H1 (cell line): ENCODE measurements around the gene NIPAL3. TPM values are rescaled to one million over a fixed set of nuclear protein-coding genes. Genes with fewer than 3 reads are reported as not detected.

Source experiments
- CTCF ChIA-PET: fragments of 300-600 bp; sonication (Branson Sonifier 250); formaldehyde crosslinking; loops from one replicate; lab custom pipeline; 2021; ENCODE audit not compliant: partially characterized antibody; lab: Charles Lee
- POLR2A ChIA-PET: fragments of 300-600 bp; sonication (Branson Sonifier 250); formaldehyde crosslinking; loops from one replicate; lab custom pipeline; 2021; ENCODE audit warnings: inconsistent platforms; ENCODE audit not compliant: partially characterized antibody; lab: Charles Lee
- DNase-seq, 2 experiments: peaks; one replicate each; pipeline versions ENCODE4 v3.0.0 to v3.0.0-alpha.2; 2010 to 2022; ENCODE audit warnings: low spot score in 2 of 2, low read depth in 1 of 2, mixed read lengths in 1 of 2
- FAIRE-seq: peaks from 2 replicates; lab custom pipeline; 2011; peaks lifted over from hg19 to GRCh38; lab: Jason Lieb, UNC
- H2AFZ ChIP-seq: 2 replicates; pipeline ENCODE4 v1.8.1; 2012; ENCODE audit warnings: low read length, inconsistent platforms
- H2AK5ac ChIP-seq: 2 replicates; pipeline ENCODE4 v1.6.1; 2013; ENCODE audit warnings: low read depth, low read length
- H2BK120ac ChIP-seq: replicated peaks from 2 replicates; pipeline ENCODE3; 2013; ENCODE audit warnings: low read depth, low read length, inconsistent platforms
- H2BK12ac ChIP-seq: 2 replicates; pipeline ENCODE4 v1.6.1; 2013; ENCODE audit warnings: low read depth, low read length
- H2BK15ac ChIP-seq: 2 replicates; pipeline ENCODE4 v1.6.1; 2013; ENCODE audit warnings: low read length
- H2BK20ac ChIP-seq: 2 replicates; pipeline ENCODE4 v1.6.1; 2013; ENCODE audit warnings: low read length
- H2BK5ac ChIP-seq: 2 replicates; pipeline ENCODE4 v1.6.1; 2013; ENCODE audit warnings: low read depth, low read length
- H3K14ac ChIP-seq: 2 replicates; pipeline ENCODE4 v1.6.1; 2013; ENCODE audit warnings: inconsistent platforms; ENCODE audit not compliant: insufficient read length
- H3K18ac ChIP-seq: 2 replicates; pipeline ENCODE4 v1.6.1; 2013; ENCODE audit warnings: low read length; ENCODE audit errors: extremely low read depth
- H3K23ac ChIP-seq: 2 replicates; pipeline ENCODE4 v1.6.1; 2013; ENCODE audit warnings: inconsistent platforms; ENCODE audit not compliant: insufficient read length
- H3K23me2 ChIP-seq: 2 replicates; pipeline ENCODE4 v1.6.1; 2013; ENCODE audit warnings: low read depth, low read length
- H3K27ac ChIP-seq: 2 replicates; pipeline ENCODE4 v1.6.1; 2011; ENCODE audit warnings: low read depth, low read length, inconsistent platforms
- H3K27me3 ChIP-seq, 4 experiments: replicated peaks in 1 of 4; 1 replicate in 1 of 4; 2 replicates in 3 of 4; pipeline versions ENCODE4 v1.6.1 to v1.8.1; 2011 to 2013; ENCODE audit warnings: low read length in 3 of 4, mild to moderate bottlenecking in 3 of 4, inconsistent platforms in 2 of 4, mixed read lengths in 2 of 4, moderate library complexity in 1 of 4; ENCODE audit not compliant: control insufficient read depth in 3 of 4, insufficient read depth in 3 of 4; ENCODE audit errors: extremely low read depth in 1 of 4
- H3K36me3 ChIP-seq, 4 experiments: 2 replicates each; pipeline versions ENCODE4 v1.6.1 to v1.8.1; 2011 to 2013; ENCODE audit warnings: mild to moderate bottlenecking in 4 of 4, low read length in 3 of 4, moderate library complexity in 2 of 4, control low read depth in 1 of 4, inconsistent platforms in 1 of 4; ENCODE audit not compliant: insufficient read depth in 4 of 4, control insufficient read depth in 2 of 4
- H3K4ac ChIP-seq: replicated peaks from 2 replicates; pipeline ENCODE3; 2013; ENCODE audit warnings: low read length, low read depth, mixed read lengths, inconsistent platforms; ENCODE audit not compliant: insufficient read length
- H3K4me1 ChIP-seq, 4 experiments: replicated peaks in 1 of 4; 1 replicate in 1 of 4; 2 replicates in 3 of 4; pipeline versions ENCODE4 v1.6.1 to v1.8.1; 2011 to 2013; ENCODE audit warnings: low read length in 3 of 4, inconsistent platforms in 2 of 4, mixed read lengths in 1 of 4; ENCODE audit not compliant: insufficient read depth in 4 of 4, control insufficient read depth in 3 of 4
- H3K4me2 ChIP-seq, 2 experiments: 2 replicates each; pipeline versions ENCODE4 v1.6.1 to v1.8.1; 2011 to 2013; ENCODE audit warnings: low read depth in 2 of 2, low read length in 2 of 2, control low read depth in 1 of 2, inconsistent platforms in 1 of 2, mild to moderate bottlenecking in 1 of 2; ENCODE audit not compliant: insufficient read depth in 1 of 2
- H3K4me3 ChIP-seq, 4 experiments: fragments of 200-600, 300-600 bp in 1 of 4; sonication (generic), shearing (Covaris generic), sonication (Bioruptor Twin) in 1 of 4; 2 replicates each; pipeline versions ENCODE4 v1.5.1 to v1.8.1; 2011 to 2016; ENCODE audit warnings: low read length in 4 of 4, low read depth in 3 of 4, control low read depth in 2 of 4, inconsistent platforms in 2 of 4, mild to moderate bottlenecking in 2 of 4, mixed read lengths in 1 of 4, moderate library complexity in 1 of 4; ENCODE audit not compliant: insufficient read depth in 2 of 4; ENCODE audit errors: extremely low read depth in 1 of 4
- H3K56ac ChIP-seq: replicated peaks from 2 replicates; pipeline ENCODE3; 2013; ENCODE audit warnings: low read depth, mild to moderate bottlenecking, mixed read lengths, low read length, inconsistent platforms; ENCODE audit not compliant: insufficient read length
- H3K79me1 ChIP-seq: 2 replicates; pipeline ENCODE4 v1.6.1; 2013; ENCODE audit warnings: low read depth, low read length, control low read depth
- H3K79me2 ChIP-seq, 2 experiments: 2 replicates each; pipeline versions ENCODE4 v1.6.1 to v1.8.1; 2012 to 2013; ENCODE audit warnings: low read length in 2 of 2, mild to moderate bottlenecking in 2 of 2, inconsistent platforms in 1 of 2; ENCODE audit not compliant: insufficient read depth in 2 of 2, control insufficient read depth in 1 of 2
- H3K9ac ChIP-seq, 4 experiments: replicated peaks in 1 of 4; 1 replicate in 1 of 4; 2 replicates in 3 of 4; pipeline versions ENCODE4 v1.6.1 to v1.8.1; 2011 to 2013; ENCODE audit warnings: low read depth in 3 of 4, low read length in 3 of 4, control low read depth in 2 of 4, mild to moderate bottlenecking in 2 of 4, moderate library complexity in 2 of 4, inconsistent platforms in 1 of 4; ENCODE audit errors: extremely low read depth in 1 of 4
- H3K9me3 ChIP-seq, 2 experiments: 2 replicates each; pipeline versions ENCODE4 v1.6.1 to v1.8.1; 2012 to 2013; ENCODE audit warnings: mild to moderate bottlenecking in 2 of 2, moderate library complexity in 2 of 2, control low read depth in 1 of 2, inconsistent platforms in 1 of 2, low read depth in 1 of 2, low read length in 1 of 2, mixed read lengths in 1 of 2; ENCODE audit not compliant: insufficient read depth in 2 of 2
- H4K20me1 ChIP-seq, 2 experiments: replicated peaks in 1 of 2; 2 replicates each; pipeline versions ENCODE3 to v1.8.1; 2011 to 2013; ENCODE audit warnings: inconsistent platforms in 2 of 2, low read length in 2 of 2, mild to moderate bottlenecking in 1 of 2; ENCODE audit not compliant: insufficient read depth in 2 of 2, control insufficient read depth in 1 of 2
- H4K5ac ChIP-seq: 2 replicates; pipeline ENCODE4 v1.6.1; 2013; ENCODE audit warnings: low read length, low read depth, mixed read lengths, inconsistent platforms; ENCODE audit not compliant: insufficient read length
- H4K8ac ChIP-seq: 2 replicates; pipeline ENCODE4 v1.8.0; 2013; ENCODE audit warnings: mild to moderate bottlenecking, moderate library complexity, low read length, inconsistent platforms; ENCODE audit not compliant: insufficient read depth; ENCODE audit errors: extremely low read depth
- H4K91ac ChIP-seq: replicated peaks from 2 replicates; pipeline ENCODE3; 2013; ENCODE audit warnings: low read length, mixed read lengths, inconsistent platforms; ENCODE audit not compliant: insufficient read length
- ASH2L ChIP-seq: fragments of 200-600, 300-600 bp; sonication (generic); IDR thresholded peaks from one replicate; pipeline ENCODE4 v1.7.1; 2017; ENCODE audit warnings: low read length
- CBX8 ChIP-seq: fragments of 300-800, 300-1000 bp; sonication (generic); IDR thresholded peaks from 2 replicates; pipeline ENCODE4 v1.7.1; 2016; ENCODE audit warnings: low read depth, low read length, borderline replicate concordance
- GABPA ChIP-seq: IDR thresholded peaks from 2 replicates; pipeline ENCODE4 v1.6.1; 2011; ENCODE audit warnings: mild to moderate bottlenecking, low read length, moderate library complexity, borderline replicate concordance; ENCODE audit not compliant: insufficient read depth
- HDAC2 ChIP-seq, 2 experiments: fragments of 300-600 bp in 1 of 2; sonication (generic) in 1 of 2; IDR thresholded peaks; 2 replicates each; pipeline ENCODE4 v1.6.1; 2011 to 2012; ENCODE audit warnings: low read depth in 2 of 2, low read length in 2 of 2, mild to moderate bottlenecking in 2 of 2, moderate library complexity in 2 of 2, borderline replicate concordance in 1 of 2, inconsistent platforms in 1 of 2
- JUN ChIP-seq: IDR thresholded peaks from 2 replicates; pipeline ENCODE4 v1.6.1; 2011; ENCODE audit warnings: low read depth, mild to moderate bottlenecking, improper control_type of control experiment, low read length
- PHF8 ChIP-seq: fragments of 200-600 bp; sonication (generic); conservative IDR thresholded peaks from 2 replicates; pipeline ENCODE4 v1.7.1; 2012; ENCODE audit warnings: low read depth, mild to moderate bottlenecking, inconsistent platforms, low read length, moderate library complexity
- RBBP5 ChIP-seq: IDR thresholded peaks from 2 replicates; pipeline ENCODE4 v1.7.1; 2012; ENCODE audit warnings: low read depth, mild to moderate bottlenecking, inconsistent platforms, low read length, moderate library complexity, borderline replicate concordance
- SIN3A ChIP-seq, 2 experiments: IDR thresholded peaks in 1 of 2; conservative IDR thresholded peaks in 1 of 2; 2 replicates each; pipeline ENCODE4 v1.6.1; 2011 to 2012; ENCODE audit warnings: low read length in 2 of 2, improper control_type of control experiment in 1 of 2, low read depth in 1 of 2, mild to moderate bottlenecking in 1 of 2
- SP4 ChIP-seq: IDR thresholded peaks from 2 replicates; pipeline ENCODE4 v1.6.1; 2012; ENCODE audit warnings: low read length, inconsistent platforms
- SRF ChIP-seq: IDR thresholded peaks from 2 replicates; pipeline ENCODE4 v1.6.1; 2011; ENCODE audit warnings: mild to moderate bottlenecking, low read depth, low read length, moderate library complexity
- TEAD4 ChIP-seq: IDR thresholded peaks from 2 replicates; pipeline ENCODE4 v1.6.1; 2012; ENCODE audit warnings: low read depth, low read length, inconsistent platforms, mixed read lengths
- WGBS, 2 experiments: shearing (Covaris generic) in 1 of 2; methylation state at CpG; one replicate each; pipeline versions ENCODE4 v1.1.6 to v1.1.7; 2013 to 2015; ENCODE audit warnings: low lambda C conversion rate in 2 of 2, mixed read lengths in 2 of 2, inconsistent platforms in 1 of 2, low coverage in 1 of 2, missing lambda C conversion rate in 1 of 2; ENCODE audit not compliant: insufficient replicate concordance in 2 of 2, insufficient coverage in 1 of 2, insufficient read length in 1 of 2; ENCODE audit errors: extremely low coverage in 1 of 2, missing lambda C conversion rate in 1 of 2; 5-methylcytosine and 5-hydroxymethylcytosine counted together
- polyA plus RNA-seq, 7 experiments: library from polyadenylated mRNA; depleted of rRNA in 3 of 7; stranded (reverse) in 5 of 7; unstranded in 2 of 7; fragments of >200 nt in 5 of 7; fragments of 200-250 nt in 2 of 7; gene quantifications; 1 replicate in 5 of 7; 2 replicates in 1 of 7; 4 replicates in 1 of 7; pipeline versions ENCODE4 v1.2.1 to v1.2.3, GENCODE V29; 2011 to 2013; ENCODE audit warnings: missing spikeins in 2 of 7, mixed read lengths in 2 of 7
- total RNA-seq: library from RNA; stranded (reverse); fragmentation: NEBNext Ultra II Directional; extraction: Animal tissue kit (Norgen Biotek cat#: 25700); gene quantifications from 2 replicates; pipeline ENCODE4 v1.2.1, GENCODE V29; 2021

NIPAL3 gene
- total and polyA plus RNA-seq, 2 of the 8 experiments (the other 6 are each of a cell fraction or from before 2014, with no cell fraction given), result 8.8 to 11.0 TPM

DNA sequence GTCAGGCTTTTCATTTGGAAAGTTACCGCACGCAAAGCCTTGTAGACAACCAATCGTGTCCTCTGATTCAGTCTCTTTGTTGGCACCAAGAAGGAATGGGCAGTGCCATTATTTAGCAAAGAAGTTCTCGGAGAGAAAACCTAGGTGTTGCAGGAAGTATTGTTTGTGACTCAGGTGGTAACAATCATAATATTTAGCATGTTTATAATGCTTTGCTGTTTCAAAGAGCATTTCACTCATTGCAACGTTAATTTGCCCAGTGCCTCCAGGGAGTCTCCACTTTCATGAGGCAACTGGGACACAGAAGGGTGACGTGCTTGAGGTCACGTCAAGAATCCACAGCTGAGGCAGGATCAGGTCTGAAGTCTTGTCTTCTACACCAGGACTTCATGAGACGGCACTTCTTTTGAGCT lies 33.4 kb upstream of the NIPAL3 start:
- Histone ChIP-seq H3K4me2 (no peak overlapping the region), H4K91ac (no peak overlapping the region), H2BK12ac (no peak overlapping the region), H3K56ac (no peak overlapping the region), H3K4me3 (no peak overlapping the region), H3K14ac (no peak overlapping the region), H2BK120ac (no peak overlapping the region), H2AFZ (no peak overlapping the region), H3K23me2 (no peaks in the 10 kb centered on the region), H3K27ac (no peak overlapping the region), H4K20me1 (no peaks in the 10 kb centered on the region), H4K5ac (no peak overlapping the region), H3K4me1 (no peaks in the 10 kb centered on the region), H2BK20ac (no peak overlapping the region), H3K79me1 (no peaks in the 10 kb centered on the region), H2BK15ac (no peak overlapping the region), H3K23ac (no peak overlapping the region), H4K8ac (no peak overlapping the region), H3K27me3 (no peaks in the 10 kb centered on the region), H3K79me2 (no peaks in the 10 kb centered on the region), H3K9ac (no peak overlapping the region), H3K9me3 (no peaks in the 10 kb centered on the region), H3K4ac (no peak overlapping the region), H2AK5ac (no peak overlapping the region), H2BK5ac (no peak overlapping the region), H3K18ac (no peak overlapping the region), H3K36me3 (peaks cover 0 to 5% (median 0%) of the 10 kb centered on the region in 4 experiments; a peak in 4 of 8 replicates)
- ChIA-PET POLR2A (no interaction called here), CTCF (interaction anchor here (0.6 to 9.8 kb wide), 11 partner anchors 9 to 183 kb away, joined by 3 to 233 read pairs (median 6); no protein-coding TSS in a partner anchor)
- DNase-seq (peak in 1 of 2 experiments; percentile 19), FAIRE-seq (no peak)
- 82% methylated on average over 8 of the region's 8 CpGs; no CpG with 5 or more reads in 1 of the 2 experiments for WGBS, 2 experiments
- no peak for TF ChIP-seq GABPA
- no peak for TF ChIP-seq SRF
- no peak for TF ChIP-seq CBX8
- TF ChIP-seq ASH2L, result no peak
- no peak for TF ChIP-seq SIN3A (conservative IDR thresholded peaks at IDR 0.05 in 1 of 2, IDR thresholded peaks at IDR 0.05 in 1 of 2; ENCODE audit: low read depth in 1 of 2, low read length in 2 of 2)
- TF ChIP-seq HDAC2 (IDR thresholded peaks at IDR 0.05; ENCODE audit: borderline replicate concordance in 1 of 2, low read depth in 2 of 2, low read length in 2 of 2), result no peak
- no peak for TF ChIP-seq SP4
- no peak for TF ChIP-seq PHF8
- no peak for TF ChIP-seq JUN
- no peak for TF ChIP-seq RBBP5
- no peak for TF ChIP-seq TEAD4
